Measurements from ENCODE around the gene CSMD2. TPM values are rescaled to one million over a fixed set of nuclear protein-coding genes. Genes with fewer than 3 reads are reported as not detected.

Gene CSMD2
- total RNA-seq, 4 donors from 2014 or later, result 0.60 to 2.5 (median 1.2) TPM

DNA sequence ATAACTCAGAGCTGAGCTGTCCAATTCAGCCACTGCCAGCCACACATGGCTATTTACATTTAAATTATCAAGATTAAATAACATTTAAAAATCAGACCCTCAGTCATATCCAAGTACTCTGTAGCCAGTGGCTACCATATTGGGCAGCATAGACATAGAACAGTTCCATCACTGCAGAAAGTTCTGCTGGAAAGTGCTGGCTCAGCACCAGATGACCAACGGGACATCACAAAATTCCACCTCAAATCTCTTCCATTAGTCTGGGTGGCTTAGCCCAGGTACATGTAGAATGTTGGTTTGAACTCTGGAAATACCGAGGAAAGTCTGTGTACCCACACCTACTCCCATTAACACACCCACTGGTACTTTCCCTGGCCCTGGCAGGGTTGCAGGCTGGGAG is 563.3 kb downstream of the CSMD2 start:
- H3K4me1 ChIP-seq, result peaks cover 0 to 11% (median 0%) of the 10 kb centered on the region in 4 donors
- no peaks in the 10 kb centered on the region for H3K9me3 ChIP-seq
- H3K36me3 ChIP-seq, result no peaks in the 10 kb centered on the region
- WGBS, 2 donors, result 83% methylated on average over 2 of the region's 2 CpGs
- no peak for DNase-seq (ENCODE audit: low spot score in 2 of 2)
- no peak overlapping the region for H3K4me3 ChIP-seq
- H3K27ac ChIP-seq, result no peak overlapping the region
- H3K27me3 ChIP-seq, result no peaks in the 10 kb centered on the region
- TF ChIP-seq, protein P1, sequence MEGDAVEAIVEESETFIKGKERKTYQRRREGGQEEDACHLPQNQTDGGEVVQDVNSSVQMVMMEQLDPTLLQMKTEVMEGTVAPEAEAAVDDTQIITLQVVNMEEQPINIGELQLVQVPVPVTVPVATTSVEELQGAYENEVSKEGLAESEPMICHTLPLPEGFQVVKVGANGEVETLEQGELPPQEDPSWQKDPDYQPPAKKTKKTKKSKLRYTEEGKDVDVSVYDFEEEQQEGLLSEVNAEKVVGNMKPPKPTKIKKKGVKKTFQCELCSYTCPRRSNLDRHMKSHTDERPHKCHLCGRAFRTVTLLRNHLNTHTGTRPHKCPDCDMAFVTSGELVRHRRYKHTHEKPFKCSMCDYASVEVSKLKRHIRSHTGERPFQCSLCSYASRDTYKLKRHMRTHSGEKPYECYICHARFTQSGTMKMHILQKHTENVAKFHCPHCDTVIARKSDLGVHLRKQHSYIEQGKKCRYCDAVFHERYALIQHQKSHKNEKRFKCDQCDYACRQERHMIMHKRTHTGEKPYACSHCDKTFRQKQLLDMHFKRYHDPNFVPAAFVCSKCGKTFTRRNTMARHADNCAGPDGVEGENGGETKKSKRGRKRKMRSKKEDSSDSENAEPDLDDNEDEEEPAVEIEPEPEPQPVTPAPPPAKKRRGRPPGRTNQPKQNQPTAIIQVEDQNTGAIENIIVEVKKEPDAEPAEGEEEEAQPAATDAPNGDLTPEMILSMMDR (IDR thresholded peaks at IDR 0.05), result no peak
- no peak for TF ChIP-seq EP300 (IDR thresholded peaks at IDR 0.05)
- no peak for TF ChIP-seq POLR2A (IDR thresholded peaks at IDR 0.05)

DNA sequence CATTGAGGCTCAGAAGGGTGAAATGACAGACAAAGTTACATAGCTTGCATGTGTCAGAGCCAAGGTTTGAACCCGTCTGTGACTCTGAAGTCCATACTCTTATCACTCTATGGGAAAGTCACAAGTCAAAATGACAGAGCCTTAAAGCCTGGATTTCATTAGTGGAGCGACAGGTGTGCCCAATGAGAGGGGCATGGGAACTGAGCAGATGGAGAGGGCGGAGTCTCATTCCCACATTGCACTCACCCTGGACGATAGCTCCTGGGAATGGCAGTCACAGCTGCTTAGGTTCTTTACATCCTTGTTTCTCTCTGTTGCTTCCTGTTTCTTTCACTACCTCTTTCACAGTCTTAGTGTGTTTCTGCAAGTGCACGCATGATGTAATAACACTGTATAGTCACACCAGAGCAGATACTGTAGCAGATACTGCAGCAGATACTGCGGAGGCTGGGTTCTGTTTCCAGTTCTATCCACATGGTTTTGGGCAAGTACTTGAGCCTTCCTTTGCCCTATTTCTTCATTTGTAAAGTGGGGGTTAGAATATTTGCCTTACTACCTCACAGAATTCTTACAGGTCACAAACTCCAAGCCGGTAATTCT is 565.4 kb downstream of the CSMD2 start:
- no peaks in the 10 kb centered on the region for H3K9me3 ChIP-seq
- H3K36me3 ChIP-seq, result no peaks in the 10 kb centered on the region
- WGBS, 2 donors, result 74 to 79% methylated on average over 7 of the region's 7 CpGs
- H3K27ac ChIP-seq, result no peak overlapping the region
- H3K4me1 ChIP-seq, result no peaks in the 10 kb centered on the region
- H3K4me3 ChIP-seq, result no peak overlapping the region
- H3K27me3 ChIP-seq, result no peaks in the 10 kb centered on the region
- no peak for DNase-seq (ENCODE audit: low spot score in 2 of 2)
- TF ChIP-seq POLR2A (IDR thresholded peaks at IDR 0.05), result no peak

DNA sequence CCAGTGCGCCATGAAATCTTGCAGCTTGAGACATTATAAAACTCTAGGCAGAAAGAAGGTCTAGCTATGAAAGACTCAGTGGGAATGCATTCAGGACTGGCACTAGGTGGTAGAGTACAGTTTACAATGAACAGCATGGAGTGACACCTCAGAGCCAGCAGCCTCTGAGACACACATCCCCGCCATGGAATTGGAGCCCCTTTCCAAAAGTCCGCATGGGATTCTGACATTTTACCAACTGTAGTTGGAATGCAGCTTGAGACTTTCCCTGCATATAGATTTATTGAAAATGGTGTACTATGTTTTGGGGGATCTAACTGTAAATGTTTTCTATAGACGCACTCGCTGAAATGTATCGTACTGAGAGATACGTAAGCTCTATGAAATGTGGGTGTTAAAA is 576.3 kb downstream of the CSMD2 start:
- DNase-seq (ENCODE audit: low spot score in 2 of 2), result no peak
- TF ChIP-seq, protein P1 (IDR thresholded peaks at IDR 0.05), result no peak
- TF ChIP-seq EP300 (IDR thresholded peaks at IDR 0.05), result no peak
- no peak for TF ChIP-seq POLR2A (IDR thresholded peaks at IDR 0.05)
- H3K9me3 ChIP-seq, result no peaks in the 10 kb centered on the region
- H3K36me3 ChIP-seq, result no peaks in the 10 kb centered on the region
- no peak overlapping the region for H3K27ac ChIP-seq
- H3K4me3 ChIP-seq, result no peak overlapping the region
- 95% methylated on average over 7 of the region's 7 CpGs for WGBS, 2 donors
- H3K27me3 ChIP-seq, result no peaks in the 10 kb centered on the region
- H3K4me1 ChIP-seq, result no peaks in the 10 kb centered on the region

DNA sequence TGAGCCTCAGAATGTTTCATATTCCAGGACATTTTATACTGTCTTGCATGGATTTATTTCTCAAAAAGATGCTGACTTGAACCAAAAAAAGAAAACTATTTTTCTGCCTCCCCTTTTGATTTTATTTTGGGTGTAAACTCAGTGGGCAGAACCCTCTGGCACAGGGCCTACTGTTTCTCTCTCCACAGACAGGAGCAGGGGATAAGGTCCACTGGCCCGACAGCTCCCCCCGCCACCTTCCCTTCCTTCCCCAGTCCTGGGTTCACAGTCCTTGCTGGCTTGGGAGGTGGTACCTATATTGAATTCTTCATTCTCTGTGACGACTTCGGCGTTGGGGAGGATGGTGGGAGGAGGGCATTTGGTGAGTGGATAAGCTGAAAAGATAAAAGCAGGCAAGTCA is 578.2 kb downstream of the CSMD2 start:
- WGBS, 2 donors, result 82 to 87% methylated on average over 5 of the region's 5 CpGs
- H3K4me1 ChIP-seq, result no peaks in the 10 kb centered on the region
- H3K4me3 ChIP-seq, result no peak overlapping the region

DNA sequence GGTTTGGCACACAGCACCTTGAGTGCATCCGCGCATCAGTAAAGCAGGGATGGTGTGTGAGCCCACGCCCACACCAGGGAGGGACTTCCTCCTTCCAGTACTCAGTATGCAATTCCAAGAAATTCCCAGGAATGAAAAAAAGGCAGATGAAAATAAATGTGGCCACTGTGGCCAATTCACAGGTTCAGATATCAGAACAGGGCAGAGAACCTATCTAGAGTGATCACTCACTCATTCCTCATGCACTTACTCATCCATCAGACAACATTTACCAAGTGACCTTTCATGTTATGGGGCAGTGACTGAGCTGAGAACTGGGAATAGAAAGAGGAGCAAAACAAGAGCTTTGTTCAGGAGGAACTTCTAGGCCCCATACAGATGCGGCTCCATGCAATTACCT is 578.9 kb downstream of the CSMD2 start:
- H3K27me3 ChIP-seq, result no peaks in the 10 kb centered on the region
- H3K4me3 ChIP-seq, result no peak overlapping the region
- H3K27ac ChIP-seq, result no peak overlapping the region
- TF ChIP-seq, protein P1 (IDR thresholded peaks at IDR 0.05), result no peak
- TF ChIP-seq EP300 (IDR thresholded peaks at IDR 0.05) (no peak), POLR2A (IDR thresholded peaks at IDR 0.05) (no peak)
- no peaks in the 10 kb centered on the region for H3K36me3 ChIP-seq
- WGBS, 2 donors, result 87 to 90% methylated on average over 4 of the region's 4 CpGs
- DNase-seq (ENCODE audit: low spot score in 2 of 2), result no peak
- H3K4me1 ChIP-seq, result no peaks in the 10 kb centered on the region
- H3K9me3 ChIP-seq, result no peaks in the 10 kb centered on the region

More for the DNA sequence above, 578.2 kb downstream of the CSMD2 start:
- H3K27ac ChIP-seq, result no peak overlapping the region
- no peak for DNase-seq (ENCODE audit: low spot score in 2 of 2)
- H3K27me3 ChIP-seq, result no peaks in the 10 kb centered on the region
- H3K9me3 ChIP-seq, result no peaks in the 10 kb centered on the region
- no peaks in the 10 kb centered on the region for H3K36me3 ChIP-seq
- TF ChIP-seq, protein P1 (IDR thresholded peaks at IDR 0.05), result no peak
- TF ChIP-seq EP300 (IDR thresholded peaks at IDR 0.05), result no peak
- TF ChIP-seq POLR2A (IDR thresholded peaks at IDR 0.05), result no peak

DNA sequence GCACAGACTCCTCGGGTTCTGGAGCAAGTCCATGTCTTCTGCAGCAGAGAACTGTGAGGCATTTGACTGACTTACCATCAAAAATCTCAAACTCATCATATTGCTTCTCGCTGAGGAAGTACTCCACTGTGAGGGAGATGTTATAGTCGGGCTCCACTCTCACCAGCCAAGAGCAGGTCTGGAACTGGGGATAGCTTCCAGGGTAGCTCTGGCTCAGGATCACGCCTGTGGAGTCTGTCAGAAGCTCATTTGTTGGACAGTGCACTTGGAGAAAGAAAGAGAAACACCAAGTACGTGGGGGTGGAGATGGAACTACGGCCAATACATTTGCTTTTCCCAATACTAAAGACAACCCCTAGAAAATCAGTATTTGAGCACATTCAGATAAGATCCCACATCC is 581.5 kb downstream of the CSMD2 start:
- Histone ChIP-seq H3K27ac (no peak overlapping the region), H3K36me3 (no peaks in the 10 kb centered on the region), H3K27me3 (no peaks in the 10 kb centered on the region), H3K9me3 (no peaks in the 10 kb centered on the region), H3K4me1 (no peaks in the 10 kb centered on the region), H3K4me3 (no peak overlapping the region)
- WGBS, 2 donors, result 71 to 77% methylated on average over 6 of the region's 6 CpGs
- no peak for DNase-seq (ENCODE audit: low spot score in 2 of 2)
- TF ChIP-seq, protein P1 (IDR thresholded peaks at IDR 0.05), result no peak
- TF ChIP-seq POLR2A (IDR thresholded peaks at IDR 0.05) (no peak), EP300 (IDR thresholded peaks at IDR 0.05) (no peak)
